Sigmoid colon (tissue), 4 donors: ENCODE results near the gene SCAP.

Experiments
- CTCF ChIP-seq, 4 experiments: fragments of 450-650 bp in 3 of 4; fragments of 200-600 bp in 1 of 4; IDR thresholded peaks; one replicate each; pipeline ENCODE4 v1.5.1; 2016 to 2019; ENCODE audit warnings: antibody characterized with exemption in 4 of 4, mild to moderate bottlenecking in 3 of 4, moderate library complexity in 2 of 4
- EP300 ChIP-seq, 4 donors: sonication (generic); formaldehyde crosslinking; IDR thresholded peaks; one replicate each; pipeline ENCODE4 v1.6.1; 2017; ENCODE audit warnings: antibody characterized with exemption in 4 of 4
- POLR2A ChIP-seq, 2 donors: fragments of 450-650 bp; IDR thresholded peaks; one replicate each; pipeline ENCODE4 v1.6.1; 2016; ENCODE audit warnings: antibody characterized with exemption in 2 of 2, mild to moderate bottlenecking in 2 of 2, moderate library complexity in 2 of 2

GRCh38 chr3:47410417-47410720, 65.4 kb downstream of the SCAP start:
- no peak for TF ChIP-seq EP300 (IDR thresholded peaks at IDR 0.05)
- no peak for TF ChIP-seq CTCF (IDR thresholded peaks at IDR 0.05)
- TF ChIP-seq POLR2A (IDR thresholded peaks at IDR 0.05), result no peak
